ENCODE data around the gene GLI1.
"Not testable (repeated sequence)": the region's sequence is repeated elsewhere in the genome, so short reads cannot be mapped to it uniquely, and the experiment has no call there.

The GLI1 gene

GRCh38 chr12:57476162-57476992, 16.8 kb downstream of the GLI1 start:
- DNase-seq, result peak; percentile 68 to 69

- DNase-seq, result no peak
Observed at GRCh38 chr12:57476993-57477709, 17.6 kb downstream of the GLI1 start.

DNA sequence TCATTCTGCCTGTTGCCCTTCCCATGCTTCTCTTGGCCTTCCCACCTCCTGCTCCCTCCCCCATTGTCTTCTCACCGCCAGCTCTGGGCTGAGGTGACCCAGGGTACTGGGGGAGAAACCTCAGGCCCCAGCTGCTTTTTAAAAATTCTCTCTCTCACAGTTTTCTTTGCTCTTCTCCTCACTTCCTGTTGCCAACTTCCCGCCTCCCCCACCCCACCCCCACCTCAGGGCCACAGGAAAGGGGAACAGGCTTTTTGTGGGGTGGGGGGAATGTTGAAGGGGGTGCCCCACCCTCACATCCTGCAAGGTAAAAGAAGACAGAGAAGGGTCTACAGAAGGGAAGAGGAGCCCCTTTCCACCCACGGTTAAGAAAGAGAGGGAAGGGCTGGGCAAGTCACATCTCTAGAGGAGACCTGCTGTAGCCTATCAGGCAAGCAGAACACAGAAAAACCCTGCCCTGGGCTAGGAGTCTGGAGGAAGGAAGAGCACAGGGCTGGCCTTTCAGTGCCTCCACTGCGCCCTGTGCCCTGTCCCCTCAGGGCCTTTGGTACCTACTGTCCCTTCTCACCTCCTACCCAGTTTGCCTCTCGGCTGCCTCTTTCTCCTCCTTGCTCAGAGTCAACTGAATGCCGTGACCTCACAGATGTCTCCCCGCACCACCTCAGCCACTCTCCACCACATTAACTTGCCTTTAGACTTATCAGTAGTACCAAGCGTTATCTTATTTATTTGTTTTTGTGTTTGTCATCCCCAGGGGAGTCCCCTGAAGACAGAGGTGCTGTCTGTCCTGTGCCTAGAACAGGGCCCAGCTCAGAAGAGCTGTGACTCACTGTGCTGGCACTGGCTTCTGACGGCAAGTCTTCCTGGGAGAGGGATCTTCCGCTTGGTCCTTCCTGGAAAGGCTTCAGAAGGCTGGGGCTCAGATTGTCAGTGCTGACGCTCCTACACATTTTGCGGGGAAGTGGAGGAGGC, 18.4 kb downstream of the GLI1 start:
- peak in 1 of 2 experiments; percentile 62 for DNase-seq

GRCh38 chr12:57479043-57479375, 19.4 kb downstream of the GLI1 start:
- no peak for DNase-seq

DNA sequence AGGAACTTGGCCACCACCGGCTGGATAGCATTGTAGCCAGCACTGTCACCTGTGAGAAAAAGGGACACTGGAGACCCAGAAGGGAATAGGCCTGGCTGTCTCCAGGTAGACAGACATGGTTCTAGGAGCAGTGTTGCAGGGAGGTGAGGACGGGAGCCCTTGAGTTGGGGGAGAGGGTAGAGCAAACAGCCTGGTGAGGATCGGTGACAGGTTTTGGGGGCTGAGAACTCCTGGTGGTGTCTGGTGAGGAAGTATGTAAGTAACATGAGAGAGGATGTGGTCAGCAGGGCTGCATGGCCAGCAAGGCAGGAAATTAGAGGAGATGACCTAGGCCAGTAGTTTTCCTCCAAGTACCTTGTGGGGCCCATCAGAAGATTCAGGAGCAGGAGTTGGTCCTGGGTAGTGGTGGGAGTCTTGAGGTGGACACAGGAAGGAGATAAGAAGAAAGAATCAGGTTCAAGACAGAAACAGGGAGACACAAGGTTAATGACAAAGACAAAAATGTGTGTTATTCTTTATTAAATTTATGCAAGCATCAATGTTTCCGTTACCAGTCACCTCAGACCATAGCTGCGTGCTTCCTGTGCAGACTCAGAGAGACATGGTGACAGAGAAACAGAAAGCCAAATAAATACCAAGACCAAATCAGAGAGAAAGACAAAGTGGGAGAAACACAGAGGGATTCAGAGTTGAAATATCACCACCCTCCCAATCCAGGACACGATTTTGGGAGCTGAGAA, 20.0 kb downstream of the GLI1 start, which contains the start of gene ARHGAP9:
Gene ARHGAP9, minus strand, starts transcription at position 491 of the 740 bp plus-strand sequence. Its CDS starts 460 bp downstream, at position 31.
- DNase-seq, result peak in 1 of 2 experiments; percentile 68

- DNase-seq, result no peak
Observed at GRCh38 chr12:57481671-57482070, 22.1 kb downstream of the GLI1 start.

DNA sequence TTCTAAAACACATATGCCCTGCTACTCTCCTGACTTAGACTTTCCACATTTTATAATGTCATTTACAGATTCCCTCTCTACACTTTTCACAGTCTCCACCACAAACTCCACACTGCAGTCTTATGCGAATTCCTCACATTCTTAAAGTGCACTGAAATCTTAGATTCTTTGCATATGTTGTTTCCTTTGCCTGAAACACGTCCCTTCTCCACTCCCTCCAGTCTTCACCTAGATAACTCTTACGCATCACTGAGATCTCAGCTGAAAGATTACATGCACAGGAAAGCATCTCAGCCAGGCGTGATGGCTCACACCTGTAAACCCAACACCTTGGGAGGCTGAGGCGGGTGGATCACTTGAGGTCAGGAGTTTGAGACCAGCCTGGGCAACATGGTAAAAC, 23.9 kb downstream of the GLI1 start:
- no peak for DNase-seq

DNA sequence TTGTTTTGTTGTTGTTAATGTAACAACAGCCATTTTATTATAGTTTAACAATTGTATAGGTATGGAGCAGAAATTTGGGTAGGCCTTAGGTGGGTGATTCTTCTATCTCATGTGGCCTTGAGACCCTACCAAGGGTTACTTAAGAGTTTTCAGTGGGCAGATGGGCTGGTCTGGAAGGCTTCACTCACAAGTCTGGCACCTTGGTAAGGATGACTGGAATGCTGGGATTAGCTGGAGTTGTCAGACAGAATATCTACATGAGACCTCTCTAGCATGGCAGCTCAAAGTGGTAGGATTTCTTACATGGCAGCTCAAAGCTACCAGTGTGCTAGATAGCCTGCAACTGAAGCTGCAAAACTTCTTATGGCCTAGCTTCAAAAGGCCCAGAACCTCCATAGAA, 26.1 kb downstream of the GLI1 start:
- no peak for DNase-seq

- no peak for DNase-seq
Observed at GRCh38 chr12:57487055-57487596, 27.5 kb downstream of the GLI1 start.

DNA sequence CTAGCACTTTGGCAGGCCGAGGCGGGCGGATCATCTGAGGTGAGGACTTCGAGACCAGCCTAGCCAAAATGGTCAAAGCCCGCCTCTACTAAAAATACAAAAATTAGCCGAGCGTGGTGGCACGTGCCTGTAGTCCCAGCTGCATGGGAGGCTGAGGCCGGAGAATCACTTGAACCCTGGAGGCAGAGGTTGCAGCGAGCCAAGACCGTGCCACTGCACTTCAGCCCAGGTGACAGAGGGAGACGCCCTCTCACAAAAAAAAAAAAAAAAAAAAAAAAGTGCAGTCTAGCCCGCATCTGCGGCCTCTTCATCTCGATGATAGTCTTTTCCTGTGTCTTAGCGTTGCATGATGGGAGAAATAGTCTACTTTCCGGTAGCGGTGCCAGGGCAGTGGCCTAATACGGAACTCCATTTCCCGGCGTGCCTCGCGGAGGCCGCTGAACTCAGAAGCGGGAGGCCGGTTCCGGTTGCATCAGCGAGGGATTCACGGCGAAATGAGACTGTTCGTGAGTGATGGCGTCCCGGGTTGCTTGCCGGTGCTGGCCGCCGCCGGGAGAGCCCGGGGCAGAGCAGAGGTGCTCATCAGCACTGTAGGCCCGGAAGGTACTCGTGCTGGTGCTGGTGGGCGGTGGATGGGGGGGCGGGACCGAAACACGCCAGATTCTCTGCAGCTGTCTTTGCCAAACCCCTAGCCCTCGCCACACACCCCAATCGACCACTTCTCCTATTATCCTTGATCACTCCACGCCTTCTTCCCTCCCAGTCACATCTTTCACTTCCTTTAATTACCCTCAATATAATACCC, 28.2 kb downstream of the GLI1 start, which contains the start of gene MARS1:
Gene MARS1, plus strand, starts transcription at position 472 of the 805 bp plus-strand sequence. Its CDS starts 23 bp downstream, at position 495.
- DNase-seq, result peak; percentile 83 to 93

GRCh38 chr12:57488402-57489156, 29.0 kb downstream of the GLI1 start:
- no peak for DNase-seq

- no peak for DNase-seq
Observed at GRCh38 chr12:57489157-57489641, 29.6 kb downstream of the GLI1 start.

DNA sequence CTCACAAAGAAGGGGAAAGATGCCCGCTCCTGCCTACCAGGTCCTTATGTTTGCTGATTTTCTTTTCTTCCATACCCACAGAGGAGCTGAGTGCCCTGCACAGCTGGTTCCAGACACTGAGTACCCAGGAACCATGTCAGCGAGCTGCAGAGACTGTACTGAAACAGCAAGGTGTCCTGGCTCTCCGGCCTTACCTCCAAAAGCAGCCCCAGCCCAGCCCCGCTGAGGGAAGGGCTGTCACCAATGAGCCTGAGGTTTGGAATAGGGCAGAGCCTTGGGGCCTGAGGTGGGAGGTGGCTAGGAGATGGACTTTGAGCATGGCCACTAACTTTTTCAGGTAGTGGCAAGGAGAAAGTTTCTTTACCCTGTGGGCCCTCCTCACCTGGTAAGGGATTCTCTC, 30.5 kb downstream of the GLI1 start:
- DNase-seq, result no peak

DNA sequence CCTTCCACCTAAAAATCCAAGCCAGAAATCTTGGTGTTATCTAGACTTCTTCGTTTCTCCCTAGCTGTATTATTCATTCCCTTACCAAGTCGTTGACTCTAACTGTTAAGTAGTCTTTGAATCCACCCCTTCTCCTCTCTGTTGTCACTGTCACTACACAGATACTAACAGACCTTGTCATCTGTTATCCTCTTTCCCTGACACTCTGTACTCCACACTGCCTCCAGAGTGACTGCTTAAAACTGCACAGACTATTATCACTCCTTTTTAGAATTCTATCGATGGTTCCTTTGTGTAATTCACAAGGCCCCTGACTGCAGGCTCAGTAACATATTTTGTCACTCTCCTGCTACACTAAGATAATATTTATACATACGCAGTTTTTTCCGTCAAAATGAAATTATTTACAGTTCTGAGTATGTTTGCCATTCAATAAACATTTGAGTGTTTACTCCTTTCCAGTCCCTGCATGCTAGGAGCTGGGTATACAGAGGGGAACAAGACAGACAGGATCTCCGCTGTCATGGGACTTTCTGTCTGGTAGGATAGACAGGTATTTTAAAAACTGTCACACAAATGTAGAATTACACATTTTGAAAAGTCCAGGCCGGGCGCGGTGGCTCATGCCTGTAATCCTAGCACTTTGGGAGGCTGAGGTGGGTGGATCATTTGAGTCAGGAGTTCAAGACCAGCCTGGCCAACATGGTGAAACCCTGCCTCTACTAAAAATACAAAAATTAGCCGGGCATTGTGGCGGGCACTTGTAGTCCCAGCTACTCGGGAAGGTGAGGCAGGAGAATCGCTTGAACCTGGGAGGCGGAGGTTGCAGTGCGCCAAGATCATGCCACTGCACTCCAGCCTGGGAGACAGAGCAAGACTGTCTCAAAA, 32.1 kb downstream of the GLI1 start:
- no peak for DNase-seq

DNA sequence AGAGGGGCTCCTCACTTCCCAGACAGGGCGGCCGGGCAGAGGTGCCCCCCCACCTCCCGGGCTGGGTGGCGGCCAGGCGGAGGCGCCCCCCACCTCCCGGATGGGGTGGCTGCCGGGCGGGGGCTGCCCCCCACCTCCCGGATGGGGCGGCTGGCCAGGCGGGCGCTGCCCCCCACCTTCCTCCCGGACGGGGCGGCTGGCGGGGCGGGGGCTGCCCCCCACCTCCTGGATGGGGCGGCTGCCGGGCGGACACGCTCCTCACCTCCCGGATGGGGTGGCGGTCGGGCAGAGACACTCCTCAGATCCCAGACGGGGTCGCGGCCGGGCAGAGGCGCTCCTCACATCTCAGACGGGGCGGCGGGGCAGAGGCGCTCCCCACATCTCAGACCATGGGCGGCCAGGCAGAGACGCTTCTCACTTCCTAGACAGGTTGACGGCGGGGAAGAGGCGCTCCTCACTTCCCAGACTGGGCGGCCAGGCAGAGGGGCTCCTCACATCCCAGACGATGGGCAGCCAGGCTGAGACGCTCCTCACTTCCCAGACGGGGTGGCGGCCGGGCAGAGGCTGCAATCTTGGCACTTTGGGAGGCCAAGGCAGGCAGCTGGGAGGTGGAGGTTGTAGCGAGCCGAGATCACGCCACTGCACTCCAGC, 35.6 kb downstream of the GLI1 start:
- not testable (repeated sequence) for DNase-seq

DNA sequence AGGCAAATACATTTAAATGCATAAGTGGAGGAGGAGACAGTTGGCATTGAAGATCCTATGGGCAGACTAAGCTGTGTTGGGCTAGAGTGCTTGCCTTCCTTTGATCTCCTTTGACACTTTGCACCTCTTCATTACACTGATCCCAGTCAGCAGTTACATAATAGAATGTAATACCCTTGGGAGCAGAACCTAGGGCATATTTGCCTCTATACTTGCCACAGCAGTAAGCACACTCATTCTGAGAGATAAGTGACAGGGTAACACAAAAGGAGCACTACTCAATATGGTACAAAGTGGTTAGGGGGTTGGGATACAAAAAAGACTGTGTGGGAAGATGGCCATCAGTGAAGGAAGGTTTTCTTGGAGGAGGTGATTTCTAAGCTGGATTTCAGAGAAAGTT, 37.2 kb downstream of the GLI1 start:
- no peak for DNase-seq

GRCh38 chr12:57497223-57498131, 37.9 kb downstream of the GLI1 start:
- DNase-seq, result no peak

All from stimulated activated CD4-positive, alpha-beta T cell treated with anti-CD3 and anti-CD28 coated beads, Interleukin-4, amount 100 ng/mL, for 4 hours (primary cell).